Loucy (cell line): ENCODE measurements around the gene FAM120AOS.

Experiments
- H2AFZ ChIP-seq: fragments of 200-600 bp; sonication (generic); 2 replicates; pipeline ENCODE4 v1.6.0; 2016; ENCODE audit warnings: antibody characterized with exemption, mild to moderate bottlenecking, low read length, moderate library complexity
- H3F3A ChIP-seq: fragments of 200-600 bp; 2 replicates; pipeline ENCODE4 v1.6.0; 2016; ENCODE audit warnings: antibody characterized with exemption, low read depth, mild to moderate bottlenecking
- H3K27me3 ChIP-seq: fragments of 200-600 bp; sonication (generic); 2 replicates; pipeline ENCODE4 v1.6.1; 2014; ENCODE audit warnings: low read length, mild to moderate bottlenecking; ENCODE audit not compliant: insufficient read depth, poor library complexity, severe bottlenecking
- H3K36me3 ChIP-seq: fragments of 200-600 bp; sonication (generic); 2 replicates; pipeline ENCODE4 v1.6.1; 2016; ENCODE audit warnings: low read length; ENCODE audit not compliant: insufficient read depth
- H3K4me1 ChIP-seq: fragments of 200-600 bp; sonication (generic); 2 replicates; pipeline ENCODE4 v1.5.1; 2014; ENCODE audit warnings: low read length, mild to moderate bottlenecking; ENCODE audit not compliant: insufficient read depth, poor library complexity, severe bottlenecking
- H3K4me2 ChIP-seq: fragments of 200-600 bp; sonication (generic); 2 replicates; pipeline ENCODE4 v1.6.0; 2014; ENCODE audit warnings: antibody characterized with exemption, low read length, low read depth, mild to moderate bottlenecking; ENCODE audit not compliant: poor library complexity, severe bottlenecking
- H3K4me3 ChIP-seq: fragments of 200-600 bp; sonication (generic); 2 replicates; pipeline ENCODE4 v1.5.1; 2014; ENCODE audit warnings: low read length, mild to moderate bottlenecking, mixed read lengths; ENCODE audit not compliant: poor library complexity, severe bottlenecking
- H3K79me2 ChIP-seq: fragments of 200-600 bp; sonication (generic); 2 replicates; pipeline ENCODE4 v1.6.1; 2014; ENCODE audit warnings: low read length; ENCODE audit not compliant: insufficient read depth
- H3K9ac ChIP-seq: fragments of 200-600 bp; sonication (generic); 2 replicates; pipeline ENCODE4 v1.6.0; 2014; ENCODE audit warnings: mild to moderate bottlenecking, low read depth, low read length, moderate library complexity; ENCODE audit not compliant: poor library complexity, severe bottlenecking
- H3K9me2 ChIP-seq: fragments of 200-600 bp; sonication (generic); replicated peaks from 2 replicates; pipeline ENCODE4 v1.6.1; 2016; ENCODE audit warnings: low read depth, low read length, mixed read lengths
- H3K9me3 ChIP-seq: fragments of 200-600 bp; sonication (generic); 2 replicates; pipeline ENCODE4 v1.6.1; 2014; ENCODE audit warnings: mild to moderate bottlenecking, antibody characterized with exemption, low read length, low read depth; ENCODE audit not compliant: insufficient read depth
- H4K20me1 ChIP-seq: fragments of 200-600 bp; sonication (generic); 2 replicates; pipeline ENCODE4 v1.6.0; 2014; ENCODE audit warnings: antibody characterized with exemption, low read length, mild to moderate bottlenecking; ENCODE audit not compliant: insufficient read depth, poor library complexity, severe bottlenecking
- EZH2phosphoT487 ChIP-seq: fragments of 200-600 bp; IDR thresholded peaks from 2 replicates; pipeline ENCODE4 v1.6.1; 2018; ENCODE audit warnings: antibody characterized with exemption, mild to moderate bottlenecking, moderate library complexity, borderline replicate concordance
- TF ChIP-seq, protein P1 (sequence below): fragments of 200-600 bp; sonication (generic); conservative IDR thresholded peaks from 2 replicates; pipeline ENCODE4 v1.5.1; 2014; ENCODE audit warnings: mild to moderate bottlenecking, antibody characterized with exemption, low read length

The FAM120AOS gene

DNA sequence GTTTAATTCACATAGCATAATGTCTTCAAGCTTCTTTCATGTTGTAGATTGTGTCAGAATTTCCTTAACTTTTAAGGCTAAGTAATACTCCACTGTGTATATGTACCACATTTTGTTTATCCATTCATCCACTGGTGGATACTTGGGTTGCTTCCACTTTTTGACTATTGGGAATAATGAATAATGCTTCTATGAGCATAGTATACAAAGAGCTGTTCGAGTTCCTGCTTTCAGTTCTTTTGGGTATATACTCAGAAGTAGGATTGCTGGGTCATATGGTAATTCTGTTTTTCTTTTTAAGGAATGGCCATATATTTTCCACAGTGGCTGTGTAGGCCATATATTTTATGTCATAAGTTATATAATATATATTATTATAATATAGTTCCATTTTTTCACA is 3.6 kb upstream of the FAM120AOS start:
- H3K9ac ChIP-seq = no peak overlapping the region
- H2AFZ ChIP-seq = no peak overlapping the region
- no peaks in the 10 kb centered on the region for H3K9me2 ChIP-seq
- no peaks in the 10 kb centered on the region for H3K27me3 ChIP-seq
- peaks cover 99% of the 10 kb centered on the region for H3K79me2 ChIP-seq
- H3K4me1 ChIP-seq = peaks cover 70% of the 10 kb centered on the region
- no peaks in the 10 kb centered on the region for H3K9me3 ChIP-seq
- no peaks in the 10 kb centered on the region for H3F3A ChIP-seq
- peak overlapping the region; percentile 47 for H3K4me3 ChIP-seq
- H3K4me2 ChIP-seq = peak overlapping the region; percentile 97
- no peaks in the 10 kb centered on the region for H3K36me3 ChIP-seq
- TF ChIP-seq EZH2phosphoT487 = no peak
- TF ChIP-seq, protein P1, sequence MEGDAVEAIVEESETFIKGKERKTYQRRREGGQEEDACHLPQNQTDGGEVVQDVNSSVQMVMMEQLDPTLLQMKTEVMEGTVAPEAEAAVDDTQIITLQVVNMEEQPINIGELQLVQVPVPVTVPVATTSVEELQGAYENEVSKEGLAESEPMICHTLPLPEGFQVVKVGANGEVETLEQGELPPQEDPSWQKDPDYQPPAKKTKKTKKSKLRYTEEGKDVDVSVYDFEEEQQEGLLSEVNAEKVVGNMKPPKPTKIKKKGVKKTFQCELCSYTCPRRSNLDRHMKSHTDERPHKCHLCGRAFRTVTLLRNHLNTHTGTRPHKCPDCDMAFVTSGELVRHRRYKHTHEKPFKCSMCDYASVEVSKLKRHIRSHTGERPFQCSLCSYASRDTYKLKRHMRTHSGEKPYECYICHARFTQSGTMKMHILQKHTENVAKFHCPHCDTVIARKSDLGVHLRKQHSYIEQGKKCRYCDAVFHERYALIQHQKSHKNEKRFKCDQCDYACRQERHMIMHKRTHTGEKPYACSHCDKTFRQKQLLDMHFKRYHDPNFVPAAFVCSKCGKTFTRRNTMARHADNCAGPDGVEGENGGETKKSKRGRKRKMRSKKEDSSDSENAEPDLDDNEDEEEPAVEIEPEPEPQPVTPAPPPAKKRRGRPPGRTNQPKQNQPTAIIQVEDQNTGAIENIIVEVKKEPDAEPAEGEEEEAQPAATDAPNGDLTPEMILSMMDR = no peak
- peaks cover 88% of the 10 kb centered on the region for H4K20me1 ChIP-seq

DNA sequence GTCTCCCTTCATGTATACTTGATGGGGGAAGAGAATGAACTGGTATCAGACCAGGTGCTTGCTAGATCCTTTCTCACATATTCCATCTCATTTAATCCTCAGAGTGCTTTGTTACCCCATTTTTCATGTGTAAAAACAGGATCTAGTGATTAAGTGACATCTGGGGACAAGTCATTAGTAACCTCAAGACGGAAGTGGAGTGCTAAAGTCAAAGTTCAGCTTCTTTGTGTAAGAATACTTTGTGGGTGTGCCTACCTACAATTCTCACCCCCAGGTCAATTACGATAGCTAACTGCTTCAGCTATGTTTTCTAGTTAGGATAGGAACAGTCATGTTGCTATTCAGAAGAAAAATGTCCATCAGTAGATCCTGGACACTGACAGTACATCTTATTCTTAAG is 3.1 kb upstream of the FAM120AOS start:
- Histone ChIP-seq H3K9me2 (no peaks in the 10 kb centered on the region), H3K27me3 (no peaks in the 10 kb centered on the region), H3K36me3 (no peaks in the 10 kb centered on the region), H3K9ac (no peak overlapping the region), H3K4me1 (peaks cover 70% of the 10 kb centered on the region), H3K79me2 (peaks cover 96% of the 10 kb centered on the region), H3K9me3 (no peaks in the 10 kb centered on the region), H4K20me1 (peaks cover 84% of the 10 kb centered on the region), H3K4me3 (peak overlapping the region; percentile 47), H2AFZ (no peak overlapping the region), H3F3A (no peaks in the 10 kb centered on the region), H3K4me2 (peak overlapping the region; percentile 97)
- TF ChIP-seq, protein P1 = no peak
- no peak for TF ChIP-seq EZH2phosphoT487

DNA sequence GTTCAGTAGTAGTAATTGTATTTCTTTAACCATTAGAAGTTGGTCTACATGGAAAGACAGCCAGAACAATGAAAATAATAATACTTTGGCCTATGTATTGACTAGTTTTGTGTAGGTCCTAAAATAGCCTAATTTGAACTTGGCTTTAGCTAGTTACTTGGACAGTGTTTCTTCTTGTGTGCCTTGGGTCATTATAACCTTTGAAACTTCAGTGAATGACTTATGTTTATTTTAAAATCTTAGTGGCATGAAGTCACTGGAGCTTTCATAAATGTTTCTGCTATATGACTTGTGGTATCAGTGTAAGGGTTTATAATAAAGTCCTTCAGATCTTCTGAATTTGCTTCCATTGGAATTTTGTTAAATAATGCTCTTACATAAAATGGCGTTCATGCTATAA is 2.6 kb upstream of the FAM120AOS start:
- Histone ChIP-seq H3K4me2 (peak overlapping the region; percentile 97), H3K4me3 (peak overlapping the region; percentile 47)
- TF ChIP-seq, protein P1 = no peak
- TF ChIP-seq EZH2phosphoT487 = no peak

More for the DNA sequence above, 2.6 kb upstream of the FAM120AOS start:
- H3K79me2 ChIP-seq = peaks cover 95% of the 10 kb centered on the region
- H3K9me3 ChIP-seq = no peaks in the 10 kb centered on the region
- peaks cover 79% of the 10 kb centered on the region for H4K20me1 ChIP-seq
- H2AFZ ChIP-seq = no peak overlapping the region
- no peaks in the 10 kb centered on the region for H3K9me2 ChIP-seq
- H3K27me3 ChIP-seq = no peaks in the 10 kb centered on the region
- no peaks in the 10 kb centered on the region for H3K36me3 ChIP-seq
- peaks cover 67% of the 10 kb centered on the region for H3K4me1 ChIP-seq
- H3K9ac ChIP-seq = no peak overlapping the region
- no peaks in the 10 kb centered on the region for H3F3A ChIP-seq
